HK-2 (cell line): ENCODE measurements around the gene GMDS.

Experiments
- DNase-seq: peaks from one replicate; pipeline ENCODE4 v3.0.0-alpha.2; 2018; ENCODE audit not compliant: unreplicated experiment

Gene GMDS

DNA sequence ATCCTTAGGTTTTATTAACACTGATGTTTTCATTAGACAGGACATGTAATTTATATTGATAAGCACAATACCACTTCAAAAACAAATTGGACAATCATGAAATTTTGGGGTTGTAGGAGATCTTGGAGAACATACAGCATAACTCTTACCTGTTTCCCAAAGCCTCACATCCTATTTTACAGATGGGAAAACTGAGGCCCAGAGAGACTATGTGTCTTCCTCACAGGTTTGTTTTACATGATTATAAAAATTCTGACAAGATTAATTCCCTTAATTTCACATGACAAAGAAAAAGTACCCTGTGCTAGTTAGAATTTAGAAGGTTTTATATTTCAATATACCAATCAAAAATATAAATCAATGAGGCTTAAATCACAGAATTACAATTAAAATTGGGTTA, 145.5 kb downstream of the GMDS start:
- no peak for DNase-seq

DNA sequence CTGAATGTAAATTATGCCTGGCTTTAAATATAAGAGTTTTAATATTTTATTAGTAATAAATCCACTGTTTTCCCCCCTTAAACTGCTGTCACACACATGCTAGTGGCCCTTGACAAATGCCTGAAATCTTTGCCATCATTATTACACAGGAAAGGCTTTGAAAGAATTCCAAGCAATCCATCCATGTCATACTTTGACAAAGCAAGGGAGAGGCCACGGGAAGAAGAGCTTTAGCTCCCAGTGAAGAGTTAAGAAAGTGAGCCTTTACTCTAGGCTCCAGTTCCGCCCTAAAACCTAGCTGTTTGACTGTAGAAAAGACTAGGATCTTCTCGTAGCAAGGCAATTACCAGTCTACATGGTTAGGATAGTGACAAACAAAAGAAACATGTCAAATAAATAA, 147.9 kb downstream of the GMDS start:
- no peak for DNase-seq

DNA sequence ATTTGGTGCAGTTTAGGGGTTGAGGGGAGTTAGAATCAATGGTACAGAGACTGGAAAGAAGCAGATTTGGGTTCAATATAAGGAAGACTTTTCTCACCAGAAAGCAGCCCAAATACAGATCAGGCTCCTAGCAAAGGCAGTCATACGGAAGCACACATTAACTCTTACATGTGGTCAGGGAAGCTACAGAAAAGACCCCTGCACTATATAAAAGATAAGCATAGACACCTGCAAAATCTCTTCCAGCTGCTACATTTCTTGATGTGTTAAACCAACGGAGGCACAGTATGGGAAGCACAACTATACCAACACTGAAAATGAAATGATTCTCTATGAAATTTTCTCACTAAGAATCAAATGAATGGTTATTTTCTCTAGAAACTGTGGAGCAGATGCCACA, 150.8 kb downstream of the GMDS start:
- no peak for DNase-seq

DNA sequence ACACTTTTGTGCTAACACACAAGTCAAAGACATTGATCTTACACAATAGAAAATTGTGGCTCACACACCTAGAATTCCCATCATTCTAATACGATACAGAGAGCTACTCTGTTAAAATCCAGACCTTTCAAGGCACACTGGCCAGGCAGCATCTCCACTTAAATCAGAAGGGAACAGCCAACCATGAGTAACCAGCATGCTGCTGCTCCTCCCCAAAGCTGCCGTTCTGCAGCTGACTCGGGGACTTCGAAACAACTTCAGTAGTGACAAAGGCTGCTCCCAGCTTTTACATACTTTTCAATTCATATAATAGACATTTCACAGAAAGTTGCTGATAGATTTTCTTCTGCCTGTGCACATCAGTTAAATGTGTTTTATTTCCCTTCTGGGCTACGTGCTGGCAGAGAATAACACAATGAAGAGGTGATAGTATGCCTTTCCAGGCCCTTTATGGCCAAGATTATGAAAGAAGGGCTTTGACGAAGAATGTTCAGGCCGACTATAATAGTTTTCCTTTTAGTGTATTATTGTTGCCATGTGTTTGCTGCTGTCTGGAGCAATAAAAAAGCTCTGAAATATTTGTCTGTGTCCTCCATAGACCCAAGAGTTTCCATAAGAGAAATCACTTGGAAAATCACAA, 159.0 kb downstream of the GMDS start:
- DNase-seq: no peak

DNA sequence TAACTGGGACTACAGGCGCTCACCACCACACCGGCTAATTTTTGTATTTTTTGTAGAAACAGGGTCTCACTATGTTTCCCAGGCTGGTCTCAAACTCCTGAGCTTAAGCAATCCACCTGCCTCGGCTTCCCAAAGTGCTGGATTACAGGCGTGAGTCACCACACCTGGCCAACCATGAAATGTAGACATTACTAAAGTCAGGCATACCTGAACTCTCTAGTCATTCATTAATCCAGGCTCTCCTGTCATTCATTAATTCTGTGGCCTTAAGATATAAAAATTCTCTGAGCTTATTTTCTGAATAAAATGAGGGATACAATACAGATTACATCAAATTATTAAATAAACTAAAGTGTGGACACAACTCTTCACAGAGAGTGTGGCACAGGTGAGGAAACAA, 159.7 kb downstream of the GMDS start:
- DNase-seq: no peak

DNA sequence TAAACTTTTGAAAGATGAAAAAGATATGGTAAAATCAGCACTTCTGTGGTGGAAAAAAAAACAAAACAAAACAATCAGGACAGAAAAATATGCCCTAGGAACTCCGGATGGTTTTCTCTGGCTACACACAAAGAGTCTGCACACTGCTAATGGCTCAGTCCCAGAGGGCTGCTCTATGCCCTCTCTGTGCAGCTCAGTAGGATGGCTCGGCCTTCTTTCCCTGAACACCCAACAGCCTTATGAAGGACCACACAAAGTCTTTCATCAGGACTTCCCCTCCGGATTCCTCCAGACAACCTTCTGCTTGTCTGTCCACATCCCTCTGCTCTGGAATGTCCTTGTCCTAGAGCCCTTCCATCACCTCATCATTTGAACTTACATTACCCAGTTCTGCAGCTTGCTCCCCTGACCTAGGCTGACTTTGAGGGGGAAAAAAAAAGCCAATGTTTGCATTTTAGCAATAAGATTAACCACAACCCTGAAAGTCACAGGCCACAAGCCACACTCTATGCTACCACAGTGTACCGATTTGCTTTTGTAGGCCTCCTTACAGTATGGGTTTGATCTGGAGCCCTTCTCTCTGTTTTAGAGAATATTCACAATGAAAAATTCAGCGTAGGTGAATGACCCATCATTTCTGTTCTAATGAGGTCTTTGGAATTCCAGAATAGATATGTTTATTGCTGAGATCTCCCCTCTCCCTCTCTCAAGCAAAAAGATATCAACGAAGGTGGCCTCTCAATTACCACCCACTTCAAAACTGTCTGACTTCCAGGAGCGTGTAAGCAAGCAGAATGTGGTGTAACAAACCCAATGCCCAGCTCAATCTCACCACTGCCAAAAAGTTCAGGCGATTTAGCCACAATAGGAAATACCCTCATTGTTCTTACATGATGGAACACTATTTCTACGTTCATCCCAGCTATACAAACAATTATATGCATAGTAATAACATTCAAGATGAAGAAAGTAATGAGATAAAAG, 164.0 kb downstream of the GMDS start:
- no peak for DNase-seq

DNA sequence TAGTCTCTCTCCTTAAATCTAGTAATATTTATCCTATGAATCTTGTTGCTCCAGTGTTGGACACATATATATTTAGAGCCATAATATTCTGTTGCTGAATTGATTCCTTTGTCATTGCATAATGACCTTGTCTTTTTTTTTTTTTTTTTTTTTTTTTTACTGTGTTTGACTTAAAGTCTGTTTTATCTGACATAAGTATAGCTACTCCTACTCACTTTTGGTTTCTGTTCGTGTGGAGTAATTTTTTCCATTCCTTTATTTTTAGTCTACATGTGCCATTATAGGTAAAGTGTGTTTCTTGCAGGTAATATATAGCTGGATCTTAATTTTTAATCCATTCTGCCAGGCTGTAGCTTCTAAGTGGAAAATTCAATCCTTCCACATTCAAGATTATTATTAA, 166.5 kb downstream of the GMDS start:
- DNase-seq: no peak

DNA sequence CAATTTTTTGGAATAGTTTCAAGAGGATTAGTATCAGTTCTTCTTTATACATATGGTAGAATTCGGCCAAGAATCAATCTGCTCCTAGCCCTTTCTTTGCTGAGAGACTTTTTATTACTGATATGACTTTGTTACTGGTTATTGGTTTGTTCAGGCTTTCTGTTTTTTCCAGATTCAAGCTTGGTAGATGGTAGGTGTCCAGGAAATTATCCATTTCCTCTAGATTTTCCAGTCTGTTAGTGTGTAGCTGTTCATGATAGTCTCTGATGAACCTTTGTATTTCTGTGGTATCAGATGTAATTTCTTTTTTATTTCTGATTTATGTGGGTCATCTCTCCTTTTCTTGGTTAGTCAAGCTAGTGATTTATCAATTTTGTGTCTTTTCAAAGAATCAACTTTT, 167.6 kb downstream of the GMDS start:
- DNase-seq: no peak

DNA sequence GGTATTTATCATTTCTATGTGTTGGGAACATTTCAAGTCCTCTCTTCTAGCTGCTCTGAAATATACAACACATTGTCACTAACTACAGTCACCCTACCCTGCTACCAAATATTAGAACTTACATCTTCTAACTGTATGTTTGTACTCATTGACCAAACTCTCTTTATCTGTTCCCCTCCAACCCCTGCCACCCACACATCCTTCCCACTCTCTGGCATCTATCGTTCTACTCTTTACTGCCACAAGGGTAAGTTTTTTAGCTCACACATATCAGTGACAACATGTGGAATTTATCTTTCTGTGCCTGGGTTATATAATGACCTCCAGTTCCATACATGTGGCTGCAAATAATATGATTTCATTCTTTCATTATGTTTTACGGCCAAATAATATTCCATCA, 171.9 kb downstream of the GMDS start:
- no peak for DNase-seq

DNA sequence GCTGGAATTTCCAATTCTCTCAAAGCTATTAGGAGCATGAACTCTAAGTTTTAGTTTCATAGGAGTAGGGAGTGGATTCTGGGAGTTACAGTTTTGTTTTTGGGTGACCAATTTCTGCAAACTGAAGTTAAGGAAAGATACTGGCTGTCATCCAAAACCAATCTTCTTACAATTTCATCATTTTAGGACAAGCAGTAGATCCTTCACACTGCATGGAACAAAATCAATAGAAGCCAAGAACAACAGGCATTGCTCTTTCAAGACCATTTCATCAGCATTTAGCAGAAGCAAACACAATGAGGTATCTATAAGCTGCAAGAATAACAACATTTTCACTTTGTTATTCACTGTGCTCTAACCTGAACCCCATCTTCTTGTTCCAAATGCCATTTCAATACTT, 173.0 kb downstream of the GMDS start:
- DNase-seq: no peak

DNA sequence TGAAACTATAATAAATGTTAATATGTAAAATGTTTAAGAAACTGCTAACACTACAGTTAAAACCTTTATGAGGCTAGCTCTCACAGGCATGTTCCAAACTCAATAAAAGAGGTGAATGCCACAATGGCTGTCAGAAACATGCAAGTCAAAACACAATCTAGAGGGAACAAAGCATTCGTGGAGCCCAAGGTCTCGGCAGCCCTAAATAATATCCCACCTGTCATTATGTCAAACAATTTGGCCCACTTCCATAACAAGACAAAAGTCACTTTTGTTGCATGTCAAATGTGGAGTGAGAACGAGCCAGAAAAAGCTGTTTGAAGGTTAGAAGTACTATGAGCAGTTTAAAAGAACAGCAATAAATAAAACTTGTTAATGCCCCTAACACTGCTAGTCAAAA, 181.9 kb downstream of the GMDS start:
- DNase-seq: no peak

DNA sequence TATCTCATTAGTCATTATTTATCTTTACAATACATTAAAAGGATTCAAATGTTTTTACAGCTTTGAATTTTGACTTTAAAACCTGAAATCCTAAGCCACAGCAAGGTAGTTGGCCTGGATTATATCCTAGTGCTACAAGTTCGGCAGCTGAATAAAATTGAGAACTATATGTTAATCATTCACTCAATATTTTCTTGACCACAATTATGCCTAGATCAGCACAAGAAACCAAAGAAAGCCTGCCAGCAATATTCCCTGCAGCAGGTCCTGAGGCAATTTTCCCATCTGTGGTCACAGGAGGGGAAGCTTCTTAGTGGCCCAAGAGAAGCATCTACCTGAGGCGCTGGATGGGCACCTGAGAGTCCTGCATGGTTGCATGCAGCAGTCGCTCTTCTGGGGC, 183.5 kb downstream of the GMDS start:
- DNase-seq: no peak

DNA sequence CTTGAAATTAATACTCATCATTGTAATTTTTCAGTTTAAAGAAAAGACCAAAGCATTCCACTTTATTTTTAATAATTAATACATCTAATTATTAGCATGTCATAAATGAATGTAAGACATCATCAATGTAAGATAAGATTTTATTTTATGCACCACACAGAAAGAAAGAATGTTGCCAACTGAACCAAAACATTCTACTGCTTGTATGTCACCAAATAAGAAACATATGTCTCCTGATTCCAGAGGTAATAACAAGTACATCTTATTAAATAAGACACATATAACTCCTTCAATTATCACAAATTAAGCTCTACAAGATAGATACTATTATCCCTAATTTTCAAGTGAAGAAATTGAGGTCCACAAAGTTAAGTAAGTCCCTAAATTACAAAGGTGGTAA, 189.5 kb downstream of the GMDS start:
- DNase-seq: no peak

DNA sequence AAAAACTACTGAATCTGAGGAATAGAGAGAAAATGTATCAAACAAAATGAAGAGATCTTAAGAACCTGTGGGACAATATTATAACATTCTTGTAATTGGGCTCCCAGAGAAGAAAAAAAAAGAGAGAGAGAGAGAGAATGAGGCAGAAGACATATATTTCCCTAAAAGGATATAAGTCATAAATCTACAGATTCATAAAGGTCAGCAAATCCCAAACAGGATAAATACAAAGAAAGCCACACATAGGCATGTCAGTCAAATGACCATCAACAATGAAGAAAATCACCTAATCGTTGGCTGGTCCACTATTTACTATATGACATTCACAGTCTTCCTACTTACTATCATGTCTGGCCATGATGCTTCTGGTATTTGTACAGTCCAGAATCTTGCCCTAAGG, 190.3 kb downstream of the GMDS start:
- DNase-seq: no peak

DNA sequence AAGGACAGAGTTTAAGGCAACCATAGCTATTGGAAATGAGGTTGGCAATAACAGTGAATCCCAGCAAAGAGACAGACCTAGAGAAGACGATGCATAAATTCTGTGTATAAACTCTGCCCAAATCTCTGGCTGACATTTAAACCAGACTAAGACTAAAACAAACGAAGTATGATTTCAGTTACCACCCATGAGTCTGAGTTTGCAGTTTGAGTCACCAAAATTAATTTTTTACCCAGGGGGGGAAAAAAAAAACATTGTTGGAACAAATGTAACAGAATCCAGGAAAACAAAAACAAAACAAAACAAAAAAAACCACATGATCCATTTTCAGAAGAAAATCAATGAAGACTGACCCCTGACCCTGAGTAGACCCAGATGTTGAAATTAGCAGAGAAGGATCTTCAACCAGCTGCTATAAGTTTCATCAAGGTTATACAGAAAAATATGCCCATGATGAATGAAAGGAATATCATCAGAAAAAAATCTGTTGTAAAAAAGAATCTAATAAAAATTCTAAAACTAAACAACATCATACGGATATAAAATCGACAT, 190.8 kb downstream of the GMDS start:
- DNase-seq: no peak

DNA sequence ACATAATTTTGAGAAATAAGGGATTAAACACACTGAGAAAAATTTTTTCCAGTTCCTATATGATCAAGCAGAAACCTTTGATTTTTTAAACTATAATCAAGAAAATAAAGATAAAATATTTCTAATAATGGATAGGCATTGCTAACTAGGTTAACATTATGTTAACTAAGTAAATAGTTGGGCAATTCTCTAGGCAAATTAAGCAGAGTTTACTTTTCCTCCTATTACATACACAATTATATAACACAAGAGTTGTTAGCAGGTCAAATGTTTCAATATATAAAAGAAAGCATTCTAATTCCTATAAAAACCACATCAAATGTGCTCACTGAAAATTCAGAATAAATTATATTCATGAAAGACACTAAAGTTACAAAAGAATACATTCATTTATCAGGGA, 191.7 kb downstream of the GMDS start:
- no peak for DNase-seq

DNA sequence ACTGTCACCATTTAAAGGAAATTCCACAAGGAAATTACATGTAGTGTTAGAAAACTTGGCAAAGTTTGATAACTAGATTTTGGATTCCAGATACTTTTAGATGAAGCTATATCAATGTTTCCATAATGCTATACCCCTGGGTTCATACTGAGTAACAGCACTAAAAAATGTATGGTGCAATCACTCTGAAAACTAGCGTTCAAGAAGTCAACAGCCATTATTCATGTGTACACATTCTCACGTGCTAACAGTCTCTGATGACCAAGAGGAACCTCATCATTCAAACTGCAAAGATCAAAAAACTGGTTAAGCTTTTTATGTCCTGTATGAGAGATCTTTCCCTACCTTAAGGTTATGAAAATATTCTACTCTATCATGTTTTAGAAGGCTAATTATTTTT, 197.6 kb downstream of the GMDS start:
- no peak for DNase-seq

DNA sequence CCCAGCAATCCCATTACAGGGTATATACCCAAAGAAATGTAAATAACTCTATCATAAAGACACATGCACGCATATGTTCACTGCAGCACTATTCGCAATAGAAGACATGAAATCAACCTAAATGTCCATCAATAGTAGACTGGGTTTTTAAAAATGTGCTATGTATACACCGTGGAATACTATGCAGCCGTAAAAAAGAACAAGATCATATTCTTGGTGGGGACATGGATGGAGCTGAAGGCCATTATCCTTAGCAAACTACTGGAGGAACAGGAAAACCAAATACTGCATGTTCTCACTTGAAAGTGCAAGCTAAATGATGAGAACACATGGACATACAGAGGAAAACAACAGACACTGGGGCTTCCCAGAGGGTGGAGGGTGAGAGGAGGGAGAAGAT, 201.2 kb downstream of the GMDS start:
- no peak for DNase-seq

DNA sequence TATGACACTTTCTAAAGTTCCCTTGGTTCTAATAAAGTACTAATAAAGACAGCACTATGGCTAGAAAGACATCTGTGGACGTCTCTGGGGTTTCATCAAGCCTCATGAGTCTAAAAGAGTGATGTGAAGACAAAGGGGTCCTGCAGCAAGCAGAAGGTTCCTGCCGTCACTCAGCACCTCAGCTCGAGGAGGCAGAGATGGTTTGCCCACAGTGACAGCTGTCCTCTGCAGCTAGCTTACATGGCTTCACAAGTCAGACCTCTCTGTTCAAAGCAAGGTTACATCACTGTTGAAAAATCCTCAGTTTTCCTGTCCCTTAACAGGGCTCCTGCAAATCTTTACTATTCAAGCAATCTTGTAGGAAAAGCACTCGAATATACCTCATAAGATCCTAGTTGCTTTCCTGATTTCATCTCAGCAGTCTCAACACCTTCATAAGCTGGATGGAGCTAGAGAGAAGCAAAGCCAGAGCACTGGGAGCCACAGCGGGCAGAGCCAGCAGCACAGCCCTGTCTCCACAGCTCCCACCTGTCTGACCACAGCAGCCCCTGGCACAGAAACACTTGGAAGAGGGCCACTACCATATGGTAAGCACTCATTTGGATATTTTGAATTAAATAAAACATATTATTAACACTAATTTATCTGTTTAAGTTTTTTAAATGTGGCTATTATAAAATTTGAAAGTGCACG, 202.3 kb downstream of the GMDS start:
- DNase-seq: no peak

DNA sequence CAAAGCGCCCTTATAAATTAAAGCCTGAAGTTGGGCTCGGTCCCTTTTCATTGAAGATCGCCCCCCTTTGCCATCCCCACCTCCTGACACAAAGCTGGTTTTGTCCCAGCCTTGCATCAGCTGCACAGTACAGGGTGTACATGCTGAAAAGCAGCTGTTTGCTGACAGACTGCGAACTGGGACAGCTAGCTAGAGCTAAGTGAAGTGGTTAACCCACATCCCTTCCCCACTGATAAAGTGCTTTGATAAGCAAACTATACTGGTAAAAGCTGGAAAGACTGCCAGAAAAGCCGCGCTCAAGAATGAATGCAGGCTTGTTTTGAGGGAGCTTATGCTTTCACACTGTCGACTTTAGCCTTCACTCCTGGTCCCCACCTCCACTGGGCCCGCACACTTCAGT, 207.3 kb downstream of the GMDS start:
- no peak for DNase-seq

DNA sequence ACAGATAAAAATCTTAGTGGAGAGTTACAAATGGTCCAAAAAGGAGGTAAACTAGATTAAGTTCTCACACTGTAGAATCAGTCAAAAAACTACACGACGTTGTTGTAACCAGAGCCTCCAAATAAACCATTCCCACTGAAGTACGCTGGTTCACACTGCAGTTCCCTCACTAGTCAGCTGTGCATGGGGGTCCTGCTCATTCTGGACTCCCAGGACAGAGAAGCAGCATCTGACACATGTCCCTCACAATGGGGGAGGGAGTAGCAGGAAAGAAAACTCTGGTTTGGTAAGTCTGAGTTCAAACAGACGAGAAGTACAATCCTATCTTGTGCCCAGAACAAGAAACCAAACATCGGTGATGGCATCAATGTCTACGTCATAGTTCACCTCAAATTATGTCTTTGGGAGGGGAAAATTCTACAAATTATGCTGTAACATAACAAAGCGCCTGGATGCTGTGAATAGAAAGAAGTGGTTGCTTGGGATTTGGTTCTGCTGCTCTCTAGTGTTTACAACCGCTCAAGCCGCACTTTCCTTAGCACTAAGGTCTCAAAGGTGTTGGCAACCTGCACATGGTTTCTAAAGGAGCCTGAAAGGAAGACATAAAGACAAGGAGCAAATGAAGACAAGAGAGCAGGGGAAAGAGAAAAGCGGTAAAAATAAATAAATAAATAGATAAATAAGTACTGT, 208.0 kb downstream of the GMDS start:
- DNase-seq: no peak

DNA sequence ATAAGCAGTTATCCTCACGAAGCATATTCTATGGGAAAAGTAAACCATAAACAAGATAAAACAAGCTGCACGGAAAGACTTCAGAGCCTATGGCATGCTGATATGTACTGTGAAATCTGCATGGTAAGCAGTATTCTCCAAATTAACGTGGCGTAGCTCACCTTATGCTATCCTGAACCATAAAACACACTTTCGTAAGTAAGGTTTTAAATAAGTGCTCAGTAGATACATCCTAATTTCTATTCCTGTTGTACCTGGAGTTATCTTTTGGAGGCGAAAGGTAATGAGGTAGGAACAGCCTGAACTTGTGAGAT, 208.7 kb downstream of the GMDS start:
- DNase-seq: no peak
